GM23338 (cell line): Measurements from ENCODE around the gene EXOSC7. TPM values are rescaled to one million over a fixed set of nuclear protein-coding genes. Genes with fewer than 3 reads are reported as not detected.

Experiments
- ATAC-seq: fragments of 200-7000 bp; cut with Tn5 transposase; 3 replicates; pipeline ENCODE4 v1.9.1; 2020
- DNase-seq: peaks from one replicate; pipeline ENCODE4 v3.0.0-alpha.2; 2015; ENCODE audit warnings: low spot score
- H2AFZ ChIP-seq: fragments of 200-600 bp; sonication (generic); 2 replicates; pipeline ENCODE4 v1.8.0; 2016; ENCODE audit warnings: antibody characterized with exemption, mild to moderate bottlenecking, moderate library complexity
- H3F3A ChIP-seq: fragments of 200-600 bp; sonication (generic); replicated peaks from 2 replicates; pipeline ENCODE4 v1.8.0; 2017; ENCODE audit warnings: antibody characterized with exemption, mixed run types, low read depth
- H3K27ac ChIP-seq: fragments of 200-600 bp; sonication (generic); 2 replicates; pipeline ENCODE4 v1.6.1; 2016; ENCODE audit warnings: low read depth
- H3K27me3 ChIP-seq: fragments of 200-600 bp; sonication (generic); 2 replicates; pipeline ENCODE4 v1.8.0; 2016; ENCODE audit warnings: mild to moderate bottlenecking, mixed run types, moderate library complexity; ENCODE audit not compliant: insufficient read depth
- H3K36me3 ChIP-seq: fragments of 200-600 bp; sonication (generic); 2 replicates; pipeline ENCODE4 v1.8.0; 2016; ENCODE audit warnings: mild to moderate bottlenecking; ENCODE audit not compliant: insufficient read depth
- H3K4me1 ChIP-seq: fragments of 200-600 bp; sonication (generic); 2 replicates; pipeline ENCODE4 v1.8.0; 2016; ENCODE audit warnings: mild to moderate bottlenecking, moderate library complexity; ENCODE audit not compliant: insufficient read depth
- H3K4me2 ChIP-seq: fragments of 200-600 bp; sonication (generic); 2 replicates; pipeline ENCODE4 v1.7.1; 2017; ENCODE audit warnings: mixed run types
- H3K4me3 ChIP-seq: fragments of 200-600 bp; sonication (generic); 2 replicates; pipeline ENCODE4 v1.6.1; 2016; ENCODE audit warnings: mixed run types
- H3K79me2 ChIP-seq: fragments of 200-600 bp; sonication (generic); replicated peaks from 2 replicates; pipeline ENCODE4 v1.8.0; 2017; ENCODE audit warnings: mild to moderate bottlenecking; ENCODE audit not compliant: insufficient read depth
- H3K9me2 ChIP-seq: fragments of 200-600 bp; sonication (generic); 2 replicates; pipeline ENCODE4 v1.8.0; 2017; ENCODE audit not compliant: insufficient read depth
- H4K20me1 ChIP-seq: fragments of 200-600 bp; sonication (generic); replicated peaks from 2 replicates; pipeline ENCODE4 v1.8.0; 2017; ENCODE audit warnings: mild to moderate bottlenecking; ENCODE audit not compliant: insufficient read depth
- H3K27ac Mint-ChIP-seq: 2 replicates; pipeline ENCODE4 v1.8.0; 2020; ENCODE audit warnings: inconsistent platforms, mild to moderate bottlenecking, moderate library complexity, mixed read lengths
- H3K27me3 Mint-ChIP-seq: 3 replicates; pipeline ENCODE4 v1.8.0; 2022; ENCODE audit warnings: low read depth, mild to moderate bottlenecking, moderate library complexity, mixed read lengths, inconsistent platforms; ENCODE audit not compliant: insufficient read depth, poor library complexity
- H3K36me3 Mint-ChIP-seq: 3 replicates; pipeline ENCODE4 v1.8.0; 2021; ENCODE audit warnings: low read depth, mild to moderate bottlenecking, inconsistent platforms, moderate library complexity, mixed read lengths
- H3K4me1 Mint-ChIP-seq: 3 replicates; pipeline ENCODE4 v1.8.0; 2020; ENCODE audit warnings: mild to moderate bottlenecking, inconsistent platforms, mixed read lengths
- H3K4me3 Mint-ChIP-seq: 3 replicates; pipeline ENCODE4 v1.8.0; 2021; ENCODE audit warnings: moderate library complexity, mild to moderate bottlenecking, inconsistent platforms, mixed read lengths
- H3K9me3 Mint-ChIP-seq: 3 replicates; pipeline ENCODE4 v1.8.0; 2020; ENCODE audit warnings: moderate library complexity, mild to moderate bottlenecking, inconsistent platforms, mixed read lengths
- CREB1 ChIP-seq: fragments of 250-450 bp; sonication (Bioruptor Pico); IDR thresholded peaks from 2 replicates; pipeline ENCODE4 v1.5.0; 2020; ENCODE audit warnings: low read depth, mild to moderate bottlenecking, moderate library complexity
- EZH2 ChIP-seq: fragments of 200-600 bp; sonication (generic); IDR thresholded peaks from one replicate; pipeline ENCODE4 v1.8.0; 2017; ENCODE audit warnings: antibody characterized with exemption, mild to moderate bottlenecking, low read depth; ENCODE audit not compliant: unreplicated experiment
- EZH2phosphoT487 ChIP-seq: fragments of 200-600 bp; sonication (generic); IDR thresholded peaks from one replicate; pipeline ENCODE4 v1.8.1; 2018; ENCODE audit warnings: antibody characterized with exemption; ENCODE audit not compliant: unreplicated experiment
- JUNB ChIP-seq: IDR thresholded peaks from one replicate; pipeline ENCODE4 v1.6.1; 2016; ENCODE audit warnings: antibody characterized with exemption; ENCODE audit not compliant: unreplicated experiment
- NANOG ChIP-seq: IDR thresholded peaks from 2 replicates; pipeline ENCODE4 v1.6.1; 2016; ENCODE audit warnings: antibody characterized with exemption, borderline replicate concordance
- POLR2AphosphoS5 ChIP-seq: IDR thresholded peaks from 2 replicates; pipeline ENCODE4 v1.6.1; 2016; ENCODE audit warnings: antibody characterized with exemption, low read depth
- STAT1 ChIP-seq: IDR thresholded peaks from one replicate; pipeline ENCODE4 v1.6.1; 2016; ENCODE audit warnings: antibody characterized with exemption; ENCODE audit not compliant: unreplicated experiment
- ZNF114 ChIP-seq: fragments of 250-450 bp; sonication (Bioruptor Pico); IDR thresholded peaks from 2 replicates; pipeline ENCODE4 v1.5.0; 2020; ENCODE audit warnings: mild to moderate bottlenecking, moderate library complexity
- ZNF331 ChIP-seq: fragments of 250-450 bp; sonication (Bioruptor Pico); IDR thresholded peaks from 2 replicates; pipeline ENCODE4 v1.5.0; 2020; ENCODE audit warnings: low read depth, mild to moderate bottlenecking, moderate library complexity
- polyA plus RNA-seq: library from polyadenylated mRNA; unstranded; fragments of >200 nt; fragmentation: Nextera tagmentation; extraction: Ambion mirVana; gene quantifications from 2 replicates; pipeline ENCODE4 v1.2.1, GENCODE V29; 2016
- total RNA-seq: library from RNA; depleted of rRNA; stranded (reverse); fragments of >200 nt; shearing (Covaris generic); gene quantifications from 2 replicates; pipeline ENCODE4 v1.2.3, GENCODE V29; 2014
- TF ChIP-seq, protein P1 (sequence below), 2 experiments: fragments of 200-600 bp in 1 of 2; sonication (generic) in 1 of 2; conservative IDR thresholded peaks; 2 replicates each; pipeline versions ENCODE4 v1.5.1 to v1.6.1; 2016 to 2017; ENCODE audit warnings: antibody characterized with exemption in 2 of 2, low read depth in 2 of 2, mild to moderate bottlenecking in 2 of 2, moderate library complexity in 1 of 2
- TF ChIP-seq, protein P2 (sequence below): fragments of 250-450 bp; sonication (Bioruptor Pico); IDR thresholded peaks from 2 replicates; pipeline ENCODE4 v1.5.0; 2020; ENCODE audit warnings: mild to moderate bottlenecking, moderate library complexity
- TF ChIP-seq, protein P3 (sequence below): IDR thresholded peaks from one replicate; pipeline ENCODE4 v1.6.1; 2018; ENCODE audit warnings: antibody characterized with exemption; ENCODE audit not compliant: unreplicated experiment
- TF ChIP-seq, protein P4 (sequence below): IDR thresholded peaks from 2 replicates; pipeline ENCODE4 v1.6.1; 2016; ENCODE audit warnings: antibody characterized with exemption

Gene EXOSC7
- total and polyA plus RNA-seq, 2 experiments from 2014 or later: 84.8 to 120 TPM

DNA sequence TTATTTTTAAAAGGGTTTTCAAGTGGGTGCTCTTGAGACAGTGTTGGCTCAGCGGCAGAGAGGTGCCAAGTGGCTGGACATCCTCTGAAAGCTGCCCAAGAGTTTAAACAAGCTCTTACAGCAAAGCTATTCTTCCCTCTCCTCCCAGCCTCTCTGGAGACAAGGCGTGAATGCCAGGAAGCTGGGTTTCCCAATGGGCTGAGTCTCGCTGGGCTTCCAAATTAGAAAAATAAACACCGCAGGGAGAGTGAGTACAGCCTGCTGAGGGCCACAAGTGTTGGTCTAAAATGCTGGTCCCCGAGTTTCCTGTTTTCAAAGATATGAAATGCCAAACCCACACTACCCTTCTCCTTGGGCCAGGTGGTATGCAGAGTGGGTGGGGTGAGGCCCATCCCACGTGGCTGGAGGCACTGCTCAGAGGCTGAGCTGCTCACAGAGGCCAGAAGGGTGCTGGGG, 36.4 kb upstream of the EXOSC7 start:
- DNase-seq: no peak
- Mint-ChIP-seq H3K36me3 (peaks cover 46% of the 10 kb centered on the region), H3K9me3 (no peaks in the 10 kb centered on the region), H3K27ac (no peak overlapping the region), H3K4me1 (no peaks in the 10 kb centered on the region), H3K4me3 (no peak overlapping the region), H3K27me3 (peaks cover 5% of the 10 kb centered on the region)
- Histone ChIP-seq H3K79me2 (no peaks in the 10 kb centered on the region; the same call in 1 of the 2 replicates), H3K4me3 (no peak overlapping the region), H3K27me3 (no peaks in the 10 kb centered on the region), H3K9me2 (no peaks in the 10 kb centered on the region), H3F3A (no peaks in the 10 kb centered on the region), H4K20me1 (peaks cover 2% of the 10 kb centered on the region; the same call in 1 of the 2 replicates), H2AFZ (no peak overlapping the region), H3K36me3 (no peaks in the 10 kb centered on the region; the same call in 1 of the 2 replicates), H3K27ac (no peak overlapping the region), H3K4me1 (no peaks in the 10 kb centered on the region), H3K4me2 (no peak overlapping the region)
- TF ChIP-seq CREB1 (CRISPR knock-in tag) (no peak), ZNF331 (CRISPR knock-in tag) (no peak), EZH2 (no peak), JUNB (no peak), EZH2phosphoT487 (no peak), POLR2AphosphoS5 (no peak), STAT1 (no peak), NANOG (no peak), ZNF114 (CRISPR knock-in tag) (no peak)
- TF ChIP-seq, protein P1, sequence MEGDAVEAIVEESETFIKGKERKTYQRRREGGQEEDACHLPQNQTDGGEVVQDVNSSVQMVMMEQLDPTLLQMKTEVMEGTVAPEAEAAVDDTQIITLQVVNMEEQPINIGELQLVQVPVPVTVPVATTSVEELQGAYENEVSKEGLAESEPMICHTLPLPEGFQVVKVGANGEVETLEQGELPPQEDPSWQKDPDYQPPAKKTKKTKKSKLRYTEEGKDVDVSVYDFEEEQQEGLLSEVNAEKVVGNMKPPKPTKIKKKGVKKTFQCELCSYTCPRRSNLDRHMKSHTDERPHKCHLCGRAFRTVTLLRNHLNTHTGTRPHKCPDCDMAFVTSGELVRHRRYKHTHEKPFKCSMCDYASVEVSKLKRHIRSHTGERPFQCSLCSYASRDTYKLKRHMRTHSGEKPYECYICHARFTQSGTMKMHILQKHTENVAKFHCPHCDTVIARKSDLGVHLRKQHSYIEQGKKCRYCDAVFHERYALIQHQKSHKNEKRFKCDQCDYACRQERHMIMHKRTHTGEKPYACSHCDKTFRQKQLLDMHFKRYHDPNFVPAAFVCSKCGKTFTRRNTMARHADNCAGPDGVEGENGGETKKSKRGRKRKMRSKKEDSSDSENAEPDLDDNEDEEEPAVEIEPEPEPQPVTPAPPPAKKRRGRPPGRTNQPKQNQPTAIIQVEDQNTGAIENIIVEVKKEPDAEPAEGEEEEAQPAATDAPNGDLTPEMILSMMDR (conservative IDR thresholded peaks at IDR 0.05; ENCODE audit: low read depth in 2 of 2): no peak
- TF ChIP-seq, protein P2, sequence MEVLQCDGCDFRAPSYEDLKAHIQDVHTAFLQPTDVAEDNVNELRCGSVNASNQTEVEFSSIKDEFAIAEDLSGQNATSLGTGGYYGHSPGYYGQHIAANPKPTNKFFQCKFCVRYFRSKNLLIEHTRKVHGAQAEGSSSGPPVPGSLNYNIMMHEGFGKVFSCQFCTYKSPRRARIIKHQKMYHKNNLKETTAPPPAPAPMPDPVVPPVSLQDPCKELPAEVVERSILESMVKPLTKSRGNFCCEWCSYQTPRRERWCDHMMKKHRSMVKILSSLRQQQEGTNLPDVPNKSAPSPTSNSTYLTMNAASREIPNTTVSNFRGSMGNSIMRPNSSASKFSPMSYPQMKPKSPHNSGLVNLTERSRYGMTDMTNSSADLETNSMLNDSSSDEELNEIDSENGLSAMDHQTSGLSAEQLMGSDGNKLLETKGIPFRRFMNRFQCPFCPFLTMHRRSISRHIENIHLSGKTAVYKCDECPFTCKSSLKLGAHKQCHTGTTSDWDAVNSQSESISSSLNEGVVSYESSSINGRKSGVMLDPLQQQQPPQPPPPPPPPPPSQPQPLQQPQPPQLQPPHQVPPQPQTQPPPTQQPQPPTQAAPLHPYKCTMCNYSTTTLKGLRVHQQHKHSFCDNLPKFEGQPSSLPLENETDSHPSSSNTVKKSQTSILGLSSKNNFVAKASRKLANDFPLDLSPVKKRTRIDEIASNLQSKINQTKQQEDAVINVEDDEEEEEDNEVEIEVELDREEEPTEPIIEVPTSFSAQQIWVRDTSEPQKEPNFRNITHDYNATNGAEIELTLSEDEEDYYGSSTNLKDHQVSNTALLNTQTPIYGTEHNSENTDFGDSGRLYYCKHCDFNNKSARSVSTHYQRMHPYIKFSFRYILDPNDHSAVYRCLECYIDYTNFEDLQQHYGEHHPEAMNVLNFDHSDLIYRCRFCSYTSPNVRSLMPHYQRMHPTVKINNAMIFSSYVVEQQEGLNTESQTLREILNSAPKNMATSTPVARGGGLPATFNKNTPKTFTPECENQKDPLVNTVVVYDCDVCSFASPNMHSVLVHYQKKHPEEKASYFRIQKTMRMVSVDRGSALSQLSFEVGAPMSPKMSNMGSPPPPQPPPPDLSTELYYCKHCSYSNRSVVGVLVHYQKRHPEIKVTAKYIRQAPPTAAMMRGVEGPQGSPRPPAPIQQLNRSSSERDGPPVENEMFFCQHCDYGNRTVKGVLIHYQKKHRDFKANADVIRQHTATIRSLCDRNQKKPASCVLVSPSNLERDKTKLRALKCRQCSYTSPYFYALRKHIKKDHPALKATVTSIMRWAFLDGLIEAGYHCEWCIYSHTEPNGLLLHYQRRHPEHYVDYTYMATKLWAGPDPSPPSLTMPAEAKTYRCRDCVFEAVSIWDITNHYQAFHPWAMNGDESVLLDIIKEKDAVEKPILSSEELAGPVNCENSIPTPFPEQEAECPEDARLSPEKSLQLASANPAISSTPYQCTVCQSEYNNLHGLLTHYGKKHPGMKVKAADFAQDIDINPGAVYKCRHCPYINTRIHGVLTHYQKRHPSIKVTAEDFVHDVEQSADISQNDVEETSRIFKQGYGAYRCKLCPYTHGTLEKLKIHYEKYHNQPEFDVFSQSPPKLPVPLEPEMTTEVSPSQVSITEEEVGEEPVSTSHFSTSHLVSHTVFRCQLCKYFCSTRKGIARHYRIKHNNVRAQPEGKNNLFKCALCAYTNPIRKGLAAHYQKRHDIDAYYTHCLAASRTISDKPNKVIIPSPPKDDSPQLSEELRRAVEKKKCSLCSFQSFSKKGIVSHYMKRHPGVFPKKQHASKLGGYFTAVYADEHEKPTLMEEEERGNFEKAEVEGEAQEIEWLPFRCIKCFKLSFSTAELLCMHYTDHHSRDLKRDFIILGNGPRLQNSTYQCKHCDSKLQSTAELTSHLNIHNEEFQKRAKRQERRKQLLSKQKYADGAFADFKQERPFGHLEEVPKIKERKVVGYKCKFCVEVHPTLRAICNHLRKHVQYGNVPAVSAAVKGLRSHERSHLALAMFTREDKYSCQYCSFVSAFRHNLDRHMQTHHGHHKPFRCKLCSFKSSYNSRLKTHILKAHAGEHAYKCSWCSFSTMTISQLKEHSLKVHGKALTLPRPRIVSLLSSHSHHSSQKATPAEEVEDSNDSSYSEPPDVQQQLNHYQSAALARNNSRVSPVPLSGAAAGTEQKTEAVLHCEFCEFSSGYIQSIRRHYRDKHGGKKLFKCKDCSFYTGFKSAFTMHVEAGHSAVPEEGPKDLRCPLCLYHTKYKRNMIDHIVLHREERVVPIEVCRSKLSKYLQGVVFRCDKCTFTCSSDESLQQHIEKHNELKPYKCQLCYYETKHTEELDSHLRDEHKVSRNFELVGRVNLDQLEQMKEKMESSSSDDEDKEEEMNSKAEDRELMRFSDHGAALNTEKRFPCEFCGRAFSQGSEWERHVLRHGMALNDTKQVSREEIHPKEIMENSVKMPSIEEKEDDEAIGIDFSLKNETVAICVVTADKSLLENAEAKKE (CRISPR knock-in tag): no peak
- TF ChIP-seq, protein P3, sequence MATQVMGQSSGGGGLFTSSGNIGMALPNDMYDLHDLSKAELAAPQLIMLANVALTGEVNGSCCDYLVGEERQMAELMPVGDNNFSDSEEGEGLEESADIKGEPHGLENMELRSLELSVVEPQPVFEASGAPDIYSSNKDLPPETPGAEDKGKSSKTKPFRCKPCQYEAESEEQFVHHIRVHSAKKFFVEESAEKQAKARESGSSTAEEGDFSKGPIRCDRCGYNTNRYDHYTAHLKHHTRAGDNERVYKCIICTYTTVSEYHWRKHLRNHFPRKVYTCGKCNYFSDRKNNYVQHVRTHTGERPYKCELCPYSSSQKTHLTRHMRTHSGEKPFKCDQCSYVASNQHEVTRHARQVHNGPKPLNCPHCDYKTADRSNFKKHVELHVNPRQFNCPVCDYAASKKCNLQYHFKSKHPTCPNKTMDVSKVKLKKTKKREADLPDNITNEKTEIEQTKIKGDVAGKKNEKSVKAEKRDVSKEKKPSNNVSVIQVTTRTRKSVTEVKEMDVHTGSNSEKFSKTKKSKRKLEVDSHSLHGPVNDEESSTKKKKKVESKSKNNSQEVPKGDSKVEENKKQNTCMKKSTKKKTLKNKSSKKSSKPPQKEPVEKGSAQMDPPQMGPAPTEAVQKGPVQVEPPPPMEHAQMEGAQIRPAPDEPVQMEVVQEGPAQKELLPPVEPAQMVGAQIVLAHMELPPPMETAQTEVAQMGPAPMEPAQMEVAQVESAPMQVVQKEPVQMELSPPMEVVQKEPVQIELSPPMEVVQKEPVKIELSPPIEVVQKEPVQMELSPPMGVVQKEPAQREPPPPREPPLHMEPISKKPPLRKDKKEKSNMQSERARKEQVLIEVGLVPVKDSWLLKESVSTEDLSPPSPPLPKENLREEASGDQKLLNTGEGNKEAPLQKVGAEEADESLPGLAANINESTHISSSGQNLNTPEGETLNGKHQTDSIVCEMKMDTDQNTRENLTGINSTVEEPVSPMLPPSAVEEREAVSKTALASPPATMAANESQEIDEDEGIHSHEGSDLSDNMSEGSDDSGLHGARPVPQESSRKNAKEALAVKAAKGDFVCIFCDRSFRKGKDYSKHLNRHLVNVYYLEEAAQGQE: no peak
- TF ChIP-seq, protein P4, sequence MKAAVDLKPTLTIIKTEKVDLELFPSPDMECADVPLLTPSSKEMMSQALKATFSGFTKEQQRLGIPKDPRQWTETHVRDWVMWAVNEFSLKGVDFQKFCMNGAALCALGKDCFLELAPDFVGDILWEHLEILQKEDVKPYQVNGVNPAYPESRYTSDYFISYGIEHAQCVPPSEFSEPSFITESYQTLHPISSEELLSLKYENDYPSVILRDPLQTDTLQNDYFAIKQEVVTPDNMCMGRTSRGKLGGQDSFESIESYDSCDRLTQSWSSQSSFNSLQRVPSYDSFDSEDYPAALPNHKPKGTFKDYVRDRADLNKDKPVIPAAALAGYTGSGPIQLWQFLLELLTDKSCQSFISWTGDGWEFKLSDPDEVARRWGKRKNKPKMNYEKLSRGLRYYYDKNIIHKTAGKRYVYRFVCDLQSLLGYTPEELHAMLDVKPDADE: no peak
- ATAC-seq: no peak
